Neuronal stem cell (in vitro differentiated cells): ENCODE measurements around the gene SPOPL.
"Not testable (repeated sequence)": the region's sequence is repeated elsewhere in the genome, so short reads cannot be mapped to it uniquely, and the experiment has no call there.

Experiments
- DNase-seq: peaks from one replicate; pipeline ENCODE4 v3.0.0-alpha.2; 2013; ENCODE audit warnings: low spot score
- H2AFZ ChIP-seq: one replicate; pipeline ENCODE4 v1.6.1; 2013; ENCODE audit warnings: mild to moderate bottlenecking, low read length, inconsistent platforms
- H2AK5ac ChIP-seq: 2 replicates; pipeline ENCODE4 v1.6.1; 2013; ENCODE audit warnings: low read depth, mild to moderate bottlenecking, inconsistent platforms, low read length, moderate library complexity, mixed read lengths
- H2BK120ac ChIP-seq: 2 replicates; pipeline ENCODE4 v1.6.1; 2013; ENCODE audit warnings: low read depth, mild to moderate bottlenecking, inconsistent platforms, low read length, moderate library complexity, mixed read lengths
- H2BK12ac ChIP-seq: one replicate; pipeline ENCODE4 v1.6.1; 2013; ENCODE audit warnings: low read length, inconsistent platforms
- H2BK15ac ChIP-seq: 2 replicates; pipeline ENCODE4 v1.6.1; 2013; ENCODE audit warnings: mild to moderate bottlenecking, low read length, inconsistent platforms, mixed read lengths
- H2BK5ac ChIP-seq: one replicate; pipeline ENCODE4 v1.6.1; 2013; ENCODE audit warnings: inconsistent platforms, mild to moderate bottlenecking, low read length, moderate library complexity
- H3K14ac ChIP-seq: one replicate; pipeline ENCODE4 v1.6.1; 2013; ENCODE audit warnings: low read length, inconsistent platforms
- H3K18ac ChIP-seq: 2 replicates; pipeline ENCODE4 v1.6.1; 2013; ENCODE audit warnings: low read length, inconsistent platforms
- H3K23ac ChIP-seq: 2 replicates; pipeline ENCODE4 v1.6.1; 2013; ENCODE audit warnings: low read depth, mild to moderate bottlenecking, mixed read lengths, low read length, inconsistent platforms; ENCODE audit not compliant: poor library complexity
- H3K27ac ChIP-seq: replicated peaks from 3 replicates; pipeline ENCODE4 v1.5.1; 2013; ENCODE audit warnings: low read length, inconsistent platforms
- H3K27me3 ChIP-seq, 3 experiments: 2 replicates each; pipeline ENCODE4 v1.6.1; 2013; ENCODE audit warnings: low read length in 3 of 3, mild to moderate bottlenecking in 2 of 3, inconsistent platforms in 1 of 3, low read depth in 1 of 3, mixed read lengths in 1 of 3, moderate library complexity in 1 of 3; ENCODE audit not compliant: control insufficient read depth in 3 of 3, insufficient read depth in 3 of 3
- H3K36me3 ChIP-seq, 2 donors: replicated peaks in 1 of 2; 2 replicates each; pipeline ENCODE4 v1.6.1; 2013; ENCODE audit warnings: low read length in 2 of 2; ENCODE audit not compliant: control insufficient read depth in 2 of 2, insufficient read depth in 2 of 2
- H3K4ac ChIP-seq: 2 replicates; pipeline ENCODE4 v1.6.1; 2013; ENCODE audit warnings: inconsistent platforms, mild to moderate bottlenecking, low read length, moderate library complexity
- H3K4me1 ChIP-seq, 2 donors: 1 replicate in 1 of 2; 2 replicates in 1 of 2; pipeline ENCODE4 v1.6.1; 2013; ENCODE audit warnings: low read length in 2 of 2, low read depth in 1 of 2; ENCODE audit not compliant: control insufficient read depth in 2 of 2, insufficient read depth in 1 of 2
- H3K4me2 ChIP-seq: one replicate; pipeline ENCODE4 v1.6.1; 2013; ENCODE audit warnings: mild to moderate bottlenecking, low read length, inconsistent platforms; ENCODE audit not compliant: insufficient read depth, poor library complexity, severe bottlenecking
- H3K4me3 ChIP-seq, 2 donors: 2 replicates each; pipeline ENCODE4 v1.5.1; 2013; ENCODE audit warnings: low read length in 2 of 2, mild to moderate bottlenecking in 2 of 2, inconsistent platforms in 1 of 2, moderate library complexity in 1 of 2
- H3K79me1 ChIP-seq: one replicate; pipeline ENCODE4 v1.6.1; 2013; ENCODE audit warnings: low read depth, mild to moderate bottlenecking, inconsistent platforms, low read length, moderate library complexity
- H3K9ac ChIP-seq: one replicate; pipeline ENCODE4 v1.6.1; 2013; ENCODE audit warnings: mild to moderate bottlenecking, low read depth, low read length, inconsistent platforms; ENCODE audit not compliant: poor library complexity
- H3K9me3 ChIP-seq, 2 donors: replicated peaks in 1 of 2; 2 replicates each; pipeline versions ENCODE3 to v1.6.1; 2013; ENCODE audit warnings: low read length in 2 of 2, mild to moderate bottlenecking in 2 of 2, inconsistent platforms in 1 of 2, low read depth in 1 of 2, mixed read lengths in 1 of 2, moderate library complexity in 1 of 2; ENCODE audit not compliant: control insufficient read depth in 2 of 2, insufficient read depth in 1 of 2
- H4K8ac ChIP-seq: one replicate; pipeline ENCODE4 v1.6.1; 2013; ENCODE audit warnings: low read depth, mild to moderate bottlenecking, inconsistent platforms, low read length, moderate library complexity
- H4K91ac ChIP-seq: one replicate; pipeline ENCODE4 v1.6.1; 2013; ENCODE audit warnings: low read length, low read depth, mild to moderate bottlenecking, inconsistent platforms; ENCODE audit not compliant: poor library complexity
- WGBS, 2 donors: extraction: QIAGEN DNeasy Blood & Tissue Kit; methylation state at CpG; one replicate each; pipeline ENCODE4 v1.1.7; 2013; ENCODE audit warnings: missing lambda C conversion rate in 2 of 2, mixed read lengths in 1 of 2; ENCODE audit not compliant: insufficient read length in 2 of 2, insufficient replicate concordance in 1 of 2; ENCODE audit errors: extremely low coverage in 2 of 2; 5-methylcytosine and 5-hydroxymethylcytosine counted together

The SPOPL gene

GRCh38 chr2:138476186-138476585 is 25.4 kb upstream of the SPOPL start:
- Histone ChIP-seq H2BK12ac (no peak overlapping the region), H3K9me3 (peaks cover 0 to 2% of the 10 kb centered on the region in 2 donors), H3K14ac (no peak overlapping the region), H2BK120ac (no peak overlapping the region), H4K8ac (no peak overlapping the region), H3K4me2 (no peak overlapping the region), H3K4ac (no peak overlapping the region), H3K27ac (no peak overlapping the region), H3K36me3 (no peaks in the 10 kb centered on the region), H3K18ac (no peak overlapping the region), H3K4me1 (peaks cover 0 to 1% of the 10 kb centered on the region in 2 donors), H2BK15ac (no peak overlapping the region), H2AFZ (no peak overlapping the region), H3K23ac (no peak overlapping the region), H4K91ac (no peak overlapping the region), H3K9ac (no peak overlapping the region), H2AK5ac (no peak overlapping the region), H2BK5ac (no peak overlapping the region), H3K79me1 (no peaks in the 10 kb centered on the region), H3K4me3 (no peak overlapping the region), H3K27me3 (no peaks in the 10 kb centered on the region)
- no peak for DNase-seq

- Histone ChIP-seq H3K9ac (no peak overlapping the region), H3K14ac (no peak overlapping the region), H3K27me3 (no peaks in the 10 kb centered on the region), H2BK120ac (no peak overlapping the region), H2AFZ (no peak overlapping the region), H3K4me3 (no peak overlapping the region), H2BK5ac (no peak overlapping the region), H3K4me1 (peaks cover 0 to 1% of the 10 kb centered on the region in 2 donors), H2BK15ac (no peak overlapping the region), H3K4ac (no peak overlapping the region), H3K9me3 (peaks cover 0 to 2% of the 10 kb centered on the region in 2 donors), H2BK12ac (no peak overlapping the region), H3K4me2 (no peak overlapping the region), H3K23ac (no peak overlapping the region), H3K27ac (no peak overlapping the region), H2AK5ac (no peak overlapping the region), H4K91ac (no peak overlapping the region), H4K8ac (no peak overlapping the region), H3K36me3 (no peaks in the 10 kb centered on the region), H3K18ac (no peak overlapping the region), H3K79me1 (no peaks in the 10 kb centered on the region)
- DNase-seq: no peak
- no CpG with 5 or more reads among the region's 4 CpGs for WGBS, 2 donors
Observed at GRCh38 chr2:138476940-138477339, 24.6 kb upstream of the SPOPL start.

GRCh38 chr2:138482796-138483195 is 18.8 kb upstream of the SPOPL start:
- H3K18ac ChIP-seq, H3K14ac ChIP-seq, H3K9ac ChIP-seq, DNase-seq, H3K27me3 ChIP-seq, H2AFZ ChIP-seq, H2AK5ac ChIP-seq, H3K4me1 ChIP-seq, H3K4ac ChIP-seq, H3K36me3 ChIP-seq, H3K4me2 ChIP-seq, H2BK12ac ChIP-seq, H3K9me3 ChIP-seq, H2BK120ac ChIP-seq, H4K91ac ChIP-seq, H2BK5ac ChIP-seq, H3K27ac ChIP-seq, H2BK15ac ChIP-seq, H4K8ac ChIP-seq, H3K23ac ChIP-seq, H3K79me1 ChIP-seq, H3K4me3 ChIP-seq: not testable (repeated sequence)

GRCh38 chr2:138485019-138485418 is 16.6 kb upstream of the SPOPL start:
- Histone ChIP-seq H2BK12ac (no peak overlapping the region), H3K79me1 (no peaks in the 10 kb centered on the region), H3K27ac (no peak overlapping the region), H3K14ac (no peak overlapping the region), H2AK5ac (no peak overlapping the region), H2BK120ac (no peak overlapping the region), H4K8ac (no peak overlapping the region), H2AFZ (no peak overlapping the region), H4K91ac (no peak overlapping the region), H3K23ac (no peak overlapping the region), H3K9me3 (no peaks in the 10 kb centered on the region), H3K9ac (no peak overlapping the region), H3K4me1 (no peaks in the 10 kb centered on the region), H3K4me2 (no peak overlapping the region), H2BK15ac (no peak overlapping the region), H3K4ac (no peak overlapping the region), H2BK5ac (no peak overlapping the region), H3K27me3 (no peaks in the 10 kb centered on the region), H3K36me3 (no peaks in the 10 kb centered on the region), H3K18ac (no peak overlapping the region), H3K4me3 (no peak overlapping the region)
- DNase-seq: no peak
